HCT116 (cell line): ENCODE data around the gene CNTROB. TPM values are rescaled to one million over a fixed set of nuclear protein-coding genes. Genes with fewer than 3 reads are reported as not detected.

Source experiments
- ATAC-seq: fragments of 200-7000 bp; cut with Tn5 transposase; 2 replicates; pipeline ENCODE4 v1.9.1; 2020; ENCODE audit warnings: mild to moderate bottlenecking, moderate library complexity
- BruUV-seq: library from RNA; stranded (reverse); fragments of 400-500 nt; replicated peaks from 2 replicates; lab custom pipeline; 2021; lab: Mats Ljungman, UMichigan
- CTCF ChIA-PET: fragments of 300-600 bp; sonication (Branson Sonifier 250); formaldehyde crosslinking; loops from one replicate; lab custom pipeline; 2021; ENCODE audit warnings: antibody characterized with exemption; lab: Charles Lee
- POLR2A ChIA-PET: fragments of 300-600, 350-600 bp; sonication (Branson Sonifier 250); formaldehyde crosslinking; loops from one replicate; lab custom pipeline; 2021; ENCODE audit warnings: antibody characterized with exemption; lab: Charles Lee
- RAD21 ChIA-PET, 2 experiments: fragments of 300-600 bp; sonication (Branson Sonifier 250); formaldehyde crosslinking; loops; one replicate each; lab custom pipeline; 2023; ENCODE audit warnings: low total read pairs in 2 of 2; ENCODE audit not compliant: uncharacterized antibody in 2 of 2, unreplicated experiment in 2 of 2, low non-redundant PET in 1 of 2; lab: Charles Lee
- DNase-seq: peaks from one replicate; pipeline ENCODE4 v3.0.0-alpha.2; 2010; ENCODE audit warnings: low read depth, low spot score
- H2AFZ ChIP-seq: fragments of 200-600 bp; shearing (Covaris generic), sonication (generic); 2 replicates; pipeline ENCODE4 v1.6.1; 2017; ENCODE audit warnings: low read depth, mixed run types, mixed read lengths, antibody characterized with exemption, low read length; ENCODE audit not compliant: poor library complexity, severe bottlenecking
- H3K27ac ChIP-seq: 2 replicates; pipeline ENCODE4 v1.5.1; 2012; ENCODE audit warnings: low read depth, low read length
- H3K27me3 ChIP-seq: fragments of 200-600 bp; sonication (generic); 2 replicates; pipeline ENCODE4 v1.6.1; 2016; ENCODE audit warnings: mixed run types, low read length, mixed read lengths; ENCODE audit not compliant: insufficient read depth
- H3K36me3 ChIP-seq, 2 experiments: fragments of 200-500 bp in 1 of 2; fragments of 200-600 bp in 1 of 2; sonication (Bioruptor generic) in 1 of 2; sonication (generic) in 1 of 2; 2 replicates each; pipeline versions ENCODE4 v1.5.1 to v1.6.1; 2014 to 2016; ENCODE audit warnings: low read length in 2 of 2, inconsistent platforms in 1 of 2, mixed read lengths in 1 of 2, mixed run types in 1 of 2; ENCODE audit not compliant: insufficient read depth in 2 of 2, control insufficient read depth in 1 of 2
- H3K4me1 ChIP-seq, 2 experiments: fragments of 200-600 bp in 1 of 2; sonication (generic) in 1 of 2; 2 replicates each; pipeline versions ENCODE4 v1.5.1 to v1.6.1; 2012 to 2017; ENCODE audit warnings: low read length in 2 of 2, inconsistent platforms in 1 of 2, mild to moderate bottlenecking in 1 of 2, mixed read lengths in 1 of 2, mixed run types in 1 of 2, moderate library complexity in 1 of 2; ENCODE audit not compliant: insufficient read depth in 2 of 2, control insufficient read depth in 1 of 2
- H3K4me2 ChIP-seq: fragments of 200-600 bp; sonication (generic); 2 replicates; pipeline ENCODE4 v1.6.1; 2017; ENCODE audit warnings: mixed run types, low read length, mixed read lengths
- H3K4me3 ChIP-seq, 2 experiments: fragments of 200-600 bp in 1 of 2; sonication (generic) in 1 of 2; replicated peaks in 1 of 2; 2 replicates each; pipeline ENCODE4 v1.5.1; 2011 to 2016; ENCODE audit warnings: low read length in 2 of 2, control low read depth in 1 of 2, low read depth in 1 of 2, mild to moderate bottlenecking in 1 of 2, mixed read lengths in 1 of 2, mixed run types in 1 of 2
- H3K79me2 ChIP-seq: fragments of 200-600 bp; sonication (generic); 2 replicates; pipeline ENCODE4 v1.6.1; 2017; ENCODE audit warnings: mild to moderate bottlenecking, mixed run types, low read length, moderate library complexity, mixed read lengths; ENCODE audit not compliant: insufficient read depth
- H3K9ac ChIP-seq: fragments of 200-600 bp; sonication (generic); 2 replicates; pipeline ENCODE4 v1.6.1; 2016; ENCODE audit warnings: low read length, mixed read lengths
- H3K9me2 ChIP-seq: fragments of 200-600 bp; sonication (generic), shearing (Covaris generic); 2 replicates; pipeline ENCODE4 v1.6.1; 2017; ENCODE audit warnings: mixed run types, mild to moderate bottlenecking, moderate library complexity; ENCODE audit not compliant: insufficient read depth
- H3K9me3 ChIP-seq, 2 experiments: fragments of 200-500 bp in 1 of 2; fragments of 200-600 bp in 1 of 2; sonication (Bioruptor generic) in 1 of 2; sonication (generic) in 1 of 2; 2 replicates each; pipeline ENCODE4 v1.6.1; 2014 to 2017; ENCODE audit warnings: low read length in 2 of 2, mixed read lengths in 2 of 2, inconsistent platforms in 1 of 2, low read depth in 1 of 2, mild to moderate bottlenecking in 1 of 2, mixed run types in 1 of 2, moderate library complexity in 1 of 2; ENCODE audit not compliant: control insufficient read depth in 1 of 2, insufficient read depth in 1 of 2
- H4K20me1 ChIP-seq: fragments of 200-600 bp; sonication (generic), shearing (Covaris generic); 2 replicates; pipeline ENCODE4 v1.6.1; 2017; ENCODE audit warnings: mixed run types, mild to moderate bottlenecking, moderate library complexity; ENCODE audit not compliant: insufficient read depth
- CTCF ChIP-seq, 3 experiments: fragments of 200-600 bp in 1 of 3; sonication (generic) in 1 of 3; IDR thresholded peaks in 2 of 3; conservative IDR thresholded peaks in 1 of 3; 2 replicates each; pipeline ENCODE4 v1.5.1; 2012 to 2017; ENCODE audit warnings: low read depth in 2 of 3, low read length in 2 of 3, antibody characterized with exemption in 1 of 3, borderline replicate concordance in 1 of 3, control low read depth in 1 of 3, mild to moderate bottlenecking in 1 of 3, mixed read lengths in 1 of 3, mixed run types in 1 of 3, moderate library complexity in 1 of 3; ENCODE audit not compliant: insufficient read depth in 1 of 3
- EZH2 ChIP-seq: fragments of 200-600 bp; sonication (generic); IDR thresholded peaks from 2 replicates; pipeline ENCODE4 v1.6.1; 2017; ENCODE audit warnings: antibody characterized with exemption, mixed run types
- JUND ChIP-seq: IDR thresholded peaks from 2 replicates; pipeline ENCODE4 v1.6.1; 2012
- SP1 ChIP-seq: IDR thresholded peaks from 2 replicates; pipeline ENCODE4 v1.6.1; 2012; ENCODE audit warnings: low read depth
- SRF ChIP-seq: IDR thresholded peaks from 2 replicates; pipeline ENCODE4 v1.6.1; 2012; ENCODE audit warnings: low read depth
- YY1 ChIP-seq: IDR thresholded peaks from 2 replicates; pipeline ENCODE4 v1.6.1; 2011; ENCODE audit warnings: low read length, low read depth, moderate library complexity, mild to moderate bottlenecking; ENCODE audit not compliant: insufficient replicate concordance; ENCODE audit errors: extremely low read depth
- ZNF274 ChIP-seq: fragments of 200-500 bp; sonication (Bioruptor generic); IDR thresholded peaks from 2 replicates; pipeline ENCODE4 v1.6.1; 2014; ENCODE audit warnings: mild to moderate bottlenecking, low read depth, low read length, inconsistent platforms
- intact Hi-C: fragments of 100-400 bp; cut with micrococcal nuclease; formaldehyde crosslinking; loops from 2 replicates; pipeline ENCODE4 v1.10.0; 2022
- total RNA-seq: library from RNA; stranded (reverse); gene quantifications from one replicate; pipeline ENCODE4 v1.2.1, GENCODE V29; 2021; ENCODE audit not compliant: unreplicated experiment
- TF ChIP-seq, protein P1 (sequence below): IDR thresholded peaks from 2 replicates; pipeline ENCODE4 v1.6.1; 2012; ENCODE audit warnings: low read depth

The CNTROB gene
- total RNA-seq, 1 experiment from 2014 or later: 54.6 TPM

- intact Hi-C loops: loop anchor here (5.0 kb wide), 1 partner anchor 88 kb away; no protein-coding TSS in a partner anchor
These were observed 21.7 kb upstream of the CNTROB start for GRCh38 chr17:7910281-7910680.

DNA sequence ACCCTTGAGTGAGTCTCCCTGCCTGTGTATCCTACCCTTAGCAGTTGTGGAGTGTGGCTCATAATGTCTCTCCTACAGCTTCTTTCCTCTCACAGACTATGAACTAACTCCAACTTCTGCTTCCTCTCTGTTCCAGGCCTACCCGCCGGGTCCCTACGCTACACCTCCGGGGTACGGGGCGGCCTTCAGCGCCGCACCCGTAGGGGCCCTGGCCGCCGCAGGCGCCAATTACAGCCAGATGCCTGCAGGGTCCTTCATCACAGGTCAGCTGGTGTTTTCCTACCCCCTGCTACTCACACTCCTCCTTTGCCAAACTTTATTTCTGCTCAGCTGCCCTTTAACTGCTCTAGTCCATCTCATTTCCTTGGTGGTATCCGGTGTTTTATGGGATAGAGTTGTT, 21.3 kb upstream of the CNTROB start:
- POLR2A ChIA-PET: no interaction called here

More at GRCh38 chr17:7910281-7910680, 21.7 kb upstream of the CNTROB start:
- no peak for ATAC-seq
- Histone ChIP-seq H3K79me2 (no peaks in the 10 kb centered on the region), H3K27me3 (no peaks in the 10 kb centered on the region), H2AFZ (no peak overlapping the region), H3K4me1 (peaks cover 1 to 13% of the 10 kb centered on the region in 2 experiments; a peak in 3 of 4 replicates), H3K9me3 (no peaks in the 10 kb centered on the region), H3K4me2 (no peak overlapping the region), H3K9me2 (no peaks in the 10 kb centered on the region), H3K36me3 (peaks cover 10 to 21% of the 10 kb centered on the region in 2 experiments; a peak in 3 of 4 replicates), H3K9ac (no peak overlapping the region), H3K4me3 (no peak overlapping the region), H3K27ac (no peak overlapping the region), H4K20me1 (no peaks in the 10 kb centered on the region)
- no peak for TF ChIP-seq YY1
- TF ChIP-seq ZNF274: no peak
- TF ChIP-seq SP1: no peak
- BruUV-seq: no TSS peak
- no peak for DNase-seq
- RAD21 ChIA-PET: no interaction called here
- POLR2A ChIA-PET: no interaction called here
- CTCF ChIA-PET: no interaction called here

More for the DNA sequence above, 21.3 kb upstream of the CNTROB start:
- ChIA-PET RAD21 (no interaction called here), CTCF (no interaction called here)
- Histone ChIP-seq H3K4me1 (peaks cover 3 to 17% of the 10 kb centered on the region in 2 experiments; a peak in 3 of 4 replicates), H3K9me2 (no peaks in the 10 kb centered on the region), H3K4me3 (no peak overlapping the region), H2AFZ (no peak overlapping the region), H3K9me3 (no peaks in the 10 kb centered on the region), H4K20me1 (no peaks in the 10 kb centered on the region), H3K27ac (no peak overlapping the region), H3K9ac (no peak overlapping the region), H3K36me3 (peaks cover 10 to 17% of the 10 kb centered on the region in 2 experiments; a peak in 3 of 4 replicates), H3K4me2 (no peak overlapping the region), H3K79me2 (no peaks in the 10 kb centered on the region), H3K27me3 (no peaks in the 10 kb centered on the region)
- BruUV-seq: no TSS peak
- intact Hi-C loops: loop anchor here (5.0 kb wide), 1 partner anchor 88 kb away; no protein-coding TSS in a partner anchor
- TF ChIP-seq, protein P1, sequence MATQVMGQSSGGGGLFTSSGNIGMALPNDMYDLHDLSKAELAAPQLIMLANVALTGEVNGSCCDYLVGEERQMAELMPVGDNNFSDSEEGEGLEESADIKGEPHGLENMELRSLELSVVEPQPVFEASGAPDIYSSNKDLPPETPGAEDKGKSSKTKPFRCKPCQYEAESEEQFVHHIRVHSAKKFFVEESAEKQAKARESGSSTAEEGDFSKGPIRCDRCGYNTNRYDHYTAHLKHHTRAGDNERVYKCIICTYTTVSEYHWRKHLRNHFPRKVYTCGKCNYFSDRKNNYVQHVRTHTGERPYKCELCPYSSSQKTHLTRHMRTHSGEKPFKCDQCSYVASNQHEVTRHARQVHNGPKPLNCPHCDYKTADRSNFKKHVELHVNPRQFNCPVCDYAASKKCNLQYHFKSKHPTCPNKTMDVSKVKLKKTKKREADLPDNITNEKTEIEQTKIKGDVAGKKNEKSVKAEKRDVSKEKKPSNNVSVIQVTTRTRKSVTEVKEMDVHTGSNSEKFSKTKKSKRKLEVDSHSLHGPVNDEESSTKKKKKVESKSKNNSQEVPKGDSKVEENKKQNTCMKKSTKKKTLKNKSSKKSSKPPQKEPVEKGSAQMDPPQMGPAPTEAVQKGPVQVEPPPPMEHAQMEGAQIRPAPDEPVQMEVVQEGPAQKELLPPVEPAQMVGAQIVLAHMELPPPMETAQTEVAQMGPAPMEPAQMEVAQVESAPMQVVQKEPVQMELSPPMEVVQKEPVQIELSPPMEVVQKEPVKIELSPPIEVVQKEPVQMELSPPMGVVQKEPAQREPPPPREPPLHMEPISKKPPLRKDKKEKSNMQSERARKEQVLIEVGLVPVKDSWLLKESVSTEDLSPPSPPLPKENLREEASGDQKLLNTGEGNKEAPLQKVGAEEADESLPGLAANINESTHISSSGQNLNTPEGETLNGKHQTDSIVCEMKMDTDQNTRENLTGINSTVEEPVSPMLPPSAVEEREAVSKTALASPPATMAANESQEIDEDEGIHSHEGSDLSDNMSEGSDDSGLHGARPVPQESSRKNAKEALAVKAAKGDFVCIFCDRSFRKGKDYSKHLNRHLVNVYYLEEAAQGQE: no peak
- TF ChIP-seq CTCF (IDR thresholded peaks at IDR 0.05 in 2 of 3, conservative IDR thresholded peaks at IDR 0.05 in 1 of 3; ENCODE audit: borderline replicate concordance in 1 of 3, insufficient read depth in 1 of 3, low read depth in 2 of 3, low read length in 2 of 3) (no peak), SP1 (no peak), JUND (no peak), EZH2 (no peak), SRF (no peak)
- ATAC-seq (no peak), DNase-seq (no peak)
